ENCODE measurements around the gene PTPN7.
A peak's percentile ranks its signal among the peaks of the same experiment; 100 is the strongest.

Gene PTPN7

DNA sequence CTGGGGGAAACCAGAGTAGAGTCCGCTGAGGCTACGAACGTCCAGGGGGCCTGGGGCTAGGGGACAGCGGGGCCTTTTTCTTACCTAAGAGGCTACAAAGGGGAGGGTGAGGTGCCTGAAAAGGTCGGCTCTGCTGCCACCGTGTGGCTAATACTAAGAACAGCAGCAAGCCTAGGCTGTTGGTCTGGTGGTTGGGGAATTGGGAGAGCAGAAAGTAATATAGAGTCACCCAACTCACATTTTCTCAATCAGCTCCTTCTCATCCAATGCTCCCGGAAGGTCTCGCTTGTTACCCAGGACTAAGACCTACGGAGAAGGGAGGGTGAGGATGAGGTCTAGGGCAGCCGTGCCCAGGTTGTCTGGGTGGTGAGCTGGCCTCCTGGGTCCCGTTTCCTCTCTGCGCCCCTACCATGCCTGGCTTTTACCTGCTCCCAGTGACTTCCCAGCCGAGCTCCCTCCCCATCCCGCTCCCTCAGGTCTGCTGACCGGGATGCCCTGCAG, 25.1 kb downstream of the PTPN7 start:
- peak; percentile 62 for DNase-seq
- Histone ChIP-seq H3K4me1 (no peaks in the 10 kb centered on the region), H3K27me3 (no peaks in the 10 kb centered on the region), H3K4me3 (ENCODE audit: low read depth, low read length) (no peak overlapping the region), H3K36me3 (peaks cover 3% of the 10 kb centered on the region), H3K9me3 (no peaks in the 10 kb centered on the region)
- TF ChIP-seq, protein P1, sequence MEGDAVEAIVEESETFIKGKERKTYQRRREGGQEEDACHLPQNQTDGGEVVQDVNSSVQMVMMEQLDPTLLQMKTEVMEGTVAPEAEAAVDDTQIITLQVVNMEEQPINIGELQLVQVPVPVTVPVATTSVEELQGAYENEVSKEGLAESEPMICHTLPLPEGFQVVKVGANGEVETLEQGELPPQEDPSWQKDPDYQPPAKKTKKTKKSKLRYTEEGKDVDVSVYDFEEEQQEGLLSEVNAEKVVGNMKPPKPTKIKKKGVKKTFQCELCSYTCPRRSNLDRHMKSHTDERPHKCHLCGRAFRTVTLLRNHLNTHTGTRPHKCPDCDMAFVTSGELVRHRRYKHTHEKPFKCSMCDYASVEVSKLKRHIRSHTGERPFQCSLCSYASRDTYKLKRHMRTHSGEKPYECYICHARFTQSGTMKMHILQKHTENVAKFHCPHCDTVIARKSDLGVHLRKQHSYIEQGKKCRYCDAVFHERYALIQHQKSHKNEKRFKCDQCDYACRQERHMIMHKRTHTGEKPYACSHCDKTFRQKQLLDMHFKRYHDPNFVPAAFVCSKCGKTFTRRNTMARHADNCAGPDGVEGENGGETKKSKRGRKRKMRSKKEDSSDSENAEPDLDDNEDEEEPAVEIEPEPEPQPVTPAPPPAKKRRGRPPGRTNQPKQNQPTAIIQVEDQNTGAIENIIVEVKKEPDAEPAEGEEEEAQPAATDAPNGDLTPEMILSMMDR (IDR thresholded peaks at IDR 0.05; ENCODE audit: low read depth, low read length): peak; percentile 88

DNA sequence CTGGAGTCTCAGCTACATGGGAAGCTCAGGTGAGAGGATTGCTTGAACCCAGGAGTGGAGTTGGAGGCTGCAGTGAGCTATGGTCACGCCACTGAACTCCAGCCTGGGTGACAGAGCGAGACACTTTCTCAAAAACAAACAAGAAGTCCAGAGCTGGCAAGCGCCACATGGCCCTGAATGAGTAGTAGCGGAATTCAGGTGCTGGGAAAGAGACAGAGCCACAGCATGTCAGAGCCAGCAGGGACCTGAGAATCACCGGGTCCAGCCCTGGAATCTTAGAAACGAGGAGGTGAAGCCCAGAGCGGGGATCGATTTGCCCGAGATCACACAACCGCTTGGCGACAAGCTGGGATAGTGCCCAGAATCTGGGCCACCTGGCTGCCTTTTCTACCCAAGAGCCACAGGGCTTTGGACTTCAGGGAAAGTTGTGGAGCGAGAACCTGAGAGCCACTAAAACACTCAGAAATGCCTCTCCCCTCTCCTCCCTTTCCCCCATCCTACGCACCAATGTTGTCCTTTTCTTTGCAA, 25.7 kb downstream of the PTPN7 start:
- Histone ChIP-seq H3K27me3 (no peaks in the 10 kb centered on the region), H3K4me1 (no peaks in the 10 kb centered on the region), H3K9me3 (no peaks in the 10 kb centered on the region), H3K4me3 (ENCODE audit: low read depth, low read length) (no peak overlapping the region), H3K36me3 (peaks cover 3% of the 10 kb centered on the region)
- DNase-seq: no peak
- TF ChIP-seq, protein P1 (IDR thresholded peaks at IDR 0.05; ENCODE audit: low read depth, low read length): no peak

DNA sequence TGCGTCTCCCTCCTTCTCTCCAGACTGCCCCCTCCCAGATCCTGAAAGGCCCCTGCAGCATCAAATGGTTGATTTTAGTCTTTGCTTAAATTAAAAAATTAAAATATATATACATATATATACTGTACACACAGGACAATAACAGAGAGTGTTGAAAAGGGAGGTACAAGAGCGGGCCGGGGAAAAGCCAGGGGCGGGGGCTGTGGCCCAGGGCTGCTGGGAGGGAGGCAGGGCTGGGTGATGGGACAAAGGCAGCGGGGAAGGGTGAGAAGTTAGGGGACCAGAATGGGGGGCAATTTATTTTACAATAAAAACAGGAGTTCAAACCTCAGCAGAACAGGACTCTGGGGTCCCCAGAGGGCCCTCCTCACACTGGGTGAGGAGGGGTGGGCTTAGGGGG, 26.4 kb downstream of the PTPN7 start:
- Histone ChIP-seq H3K36me3 (peaks cover 3% of the 10 kb centered on the region), H3K4me3 (ENCODE audit: low read depth, low read length) (no peak overlapping the region), H3K4me1 (no peaks in the 10 kb centered on the region), H3K9me3 (no peaks in the 10 kb centered on the region), H3K27me3 (no peaks in the 10 kb centered on the region)
- no peak for DNase-seq
- TF ChIP-seq, protein P1 (IDR thresholded peaks at IDR 0.05; ENCODE audit: low read depth, low read length): no peak

DNA sequence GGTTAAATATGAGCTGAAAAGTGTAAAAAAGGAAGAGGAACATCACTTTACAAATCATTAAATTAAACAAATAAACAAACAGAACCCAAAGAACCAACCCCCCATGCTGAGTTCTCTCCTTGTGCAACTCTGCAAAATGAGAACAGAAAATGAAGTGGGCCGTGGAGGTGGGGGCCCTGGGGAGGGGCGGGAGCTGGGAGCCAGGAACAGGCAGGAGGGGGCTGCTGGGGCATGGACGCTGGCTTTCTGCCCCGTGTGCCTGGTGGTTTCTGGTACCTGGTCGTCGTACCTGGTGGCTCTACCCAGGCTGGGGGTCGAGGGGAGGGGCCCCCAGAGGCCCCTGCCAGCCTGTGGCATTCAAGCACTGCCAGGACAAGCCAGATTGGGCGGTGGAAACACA, 26.9 kb downstream of the PTPN7 start:
- no peaks in the 10 kb centered on the region for H3K9me3 ChIP-seq
- TF ChIP-seq, protein P1 (IDR thresholded peaks at IDR 0.05; ENCODE audit: low read depth, low read length): no peak
- no peaks in the 10 kb centered on the region for H3K4me1 ChIP-seq
- no peak for DNase-seq
- no peak overlapping the region for H3K4me3 ChIP-seq (ENCODE audit: low read depth, low read length)
- peaks cover 3% of the 10 kb centered on the region for H3K36me3 ChIP-seq
- no peaks in the 10 kb centered on the region for H3K27me3 ChIP-seq

DNA sequence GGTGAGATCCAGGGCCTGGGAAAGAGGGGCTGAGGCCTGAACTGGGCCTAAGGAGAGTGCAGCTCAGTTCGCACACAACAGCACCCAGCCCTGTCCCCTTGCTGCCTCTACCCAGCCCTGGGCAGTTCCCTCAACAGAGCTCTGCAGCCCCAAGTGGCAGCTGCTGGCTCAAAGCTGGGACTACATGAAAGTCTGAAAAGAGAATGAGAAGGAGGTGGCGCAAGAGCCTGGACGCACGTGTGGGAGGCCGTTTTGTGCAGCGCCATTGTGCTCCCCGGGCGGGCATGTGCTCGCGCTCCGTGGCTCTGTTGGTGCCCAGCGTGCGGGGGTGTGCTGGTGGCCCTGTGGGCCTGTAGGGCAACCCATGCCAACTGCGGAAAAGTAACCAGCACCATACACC, 27.4 kb downstream of the PTPN7 start:
- TF ChIP-seq, protein P1 (IDR thresholded peaks at IDR 0.05; ENCODE audit: low read depth, low read length): no peak
- no peaks in the 10 kb centered on the region for H3K4me1 ChIP-seq
- DNase-seq: no peak
- no peaks in the 10 kb centered on the region for H3K27me3 ChIP-seq
- no peaks in the 10 kb centered on the region for H3K9me3 ChIP-seq
- peaks cover 3% of the 10 kb centered on the region for H3K36me3 ChIP-seq
- H3K4me3 ChIP-seq (ENCODE audit: low read depth, low read length): no peak overlapping the region

DNA sequence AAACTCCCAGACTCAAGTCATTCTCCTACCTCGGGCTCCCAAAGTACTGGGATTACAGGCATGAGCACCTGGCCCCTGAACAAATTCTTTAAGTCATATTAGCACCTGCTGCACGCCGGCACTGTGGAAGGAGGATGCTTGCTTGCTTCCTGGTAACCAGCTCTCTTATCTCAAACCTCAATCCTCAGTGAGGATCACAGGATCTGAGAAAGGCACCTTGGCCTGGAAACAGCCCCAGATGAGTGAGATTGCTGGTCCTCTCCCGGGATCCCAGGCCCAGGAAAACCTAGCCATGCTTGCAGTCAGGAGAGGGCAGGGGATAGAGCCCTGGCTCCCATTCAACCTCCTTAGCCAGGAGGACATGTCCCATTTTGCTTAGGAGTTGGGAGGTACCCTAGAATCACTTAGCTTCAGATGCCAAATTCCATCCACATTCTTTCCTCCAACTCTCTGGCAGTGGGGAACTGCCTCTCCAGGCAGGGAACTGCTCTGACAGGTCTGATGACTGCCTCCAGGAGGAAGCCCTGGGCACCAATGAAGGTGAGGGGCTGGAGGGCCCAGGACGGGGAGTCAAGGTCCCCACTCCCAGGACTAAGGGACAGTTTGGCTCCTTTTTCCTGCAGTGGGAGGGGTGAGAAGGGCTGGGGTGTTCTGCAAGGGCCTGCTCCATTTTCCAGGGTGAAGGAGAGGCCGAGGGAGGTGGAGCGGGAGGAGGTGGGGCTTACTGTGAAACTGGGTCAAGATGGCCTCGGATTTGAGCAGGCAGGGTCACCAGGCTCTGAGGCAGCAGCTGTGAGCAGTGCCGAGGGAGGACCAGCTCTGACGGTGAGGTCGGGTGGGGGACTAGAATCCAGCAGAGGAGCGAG, 28.2 kb downstream of the PTPN7 start:
- no peaks in the 10 kb centered on the region for H3K4me1 ChIP-seq
- no peaks in the 10 kb centered on the region for H3K9me3 ChIP-seq
- H3K4me3 ChIP-seq (ENCODE audit: low read depth, low read length): no peak overlapping the region
- no peaks in the 10 kb centered on the region; the same call in 1 of the 2 replicates for H3K36me3 ChIP-seq
- H3K27me3 ChIP-seq: no peaks in the 10 kb centered on the region
- TF ChIP-seq, protein P1 (IDR thresholded peaks at IDR 0.05; ENCODE audit: low read depth, low read length): no peak
- no peak for DNase-seq

Measured in BE2C (cell line).